Measurements from ENCODE around the gene CEBPZ.
A peak's percentile ranks its signal among the peaks of the same experiment; 100 is the strongest.

Gene CEBPZ

GRCh38 chr2:37180006-37180639 lies 51.3 kb downstream of the CEBPZ start:
- no peak for DNase-seq

- no peak for DNase-seq
Observed at GRCh38 chr2:37173741-37174140, 57.7 kb downstream of the CEBPZ start.

GRCh38 chr2:37171624-37171950 lies 59.8 kb downstream of the CEBPZ start:
- DNase-seq = no peak

GRCh38 chr2:37168217-37168981 lies 63.0 kb downstream of the CEBPZ start:
- DNase-seq = no peak

GRCh38 chr2:37167636-37168180 lies 63.7 kb downstream of the CEBPZ start:
- DNase-seq = no peak

- no peak for DNase-seq
Observed at GRCh38 chr2:37164757-37165156, 66.6 kb downstream of the CEBPZ start.

GRCh38 chr2:37156857-37157714 lies 74.3 kb downstream of the CEBPZ start, which contains the start of gene EIF2AK2:
Gene EIF2AK2 (minus strand): TSS chr2:37156980. CDS start chr2:37147806, 9,174 bp downstream.
- DNase-seq = peak; percentile 48

- no peak for DNase-seq
Observed at GRCh38 chr2:37156071-37156856, 75.1 kb downstream of the CEBPZ start.

GRCh38 chr2:37154785-37155184 lies 76.6 kb downstream of the CEBPZ start:
- no peak for DNase-seq

- no peak for DNase-seq
Observed at GRCh38 chr2:37153224-37153623, 78.2 kb downstream of the CEBPZ start.
